Measurements from ENCODE around the gene AMPD3. TPM values are rescaled to one million over a fixed set of nuclear protein-coding genes. Genes with fewer than 3 reads are reported as not detected.

AMPD3 gene
- total RNA-seq, 2 donors from 2014 or later, result 7.9 to 9.7 TPM

- TF ChIP-seq CTCF (IDR thresholded peaks at IDR 0.05), result peak; percentile 62
- H3K27ac ChIP-seq, result peak overlapping the region; percentile 60
- H3K4me1 ChIP-seq, result peaks cover 4% of the 10 kb centered on the region
- intact Hi-C loops (cut with DNase I), result no loop called here
- no peaks in the 10 kb centered on the region for H3K36me3 ChIP-seq
- peak; percentile 80 for DNase-seq
- no peaks in the 10 kb centered on the region for H3K27me3 ChIP-seq
- H3K9ac ChIP-seq (ENCODE audit: low read depth in 2 of 2, low read length in 2 of 2), result peak overlapping the region; percentile 70 to 87
- H3K4me3 ChIP-seq, result peak overlapping the region; percentile 53
- H3K9me3 ChIP-seq, result no peaks in the 10 kb centered on the region
These were observed 4.3 kb upstream of the AMPD3 start for GRCh38 chr11:10450462-10451425.

GRCh38 chr11:10451426-10452116 is 3.5 kb upstream of the AMPD3 start:
- H3K4me3 ChIP-seq, result peak overlapping the region; percentile 53

GRCh38 chr11:10452211-10452767 is 2.8 kb upstream of the AMPD3 start:
- Histone ChIP-seq H3K9ac (ENCODE audit: low read depth in 2 of 2, low read length in 2 of 2) (no peak overlapping the region), H3K9me3 (no peaks in the 10 kb centered on the region), H3K27me3 (no peaks in the 10 kb centered on the region), H3K4me3 (no peak overlapping the region), H3K4me1 (peaks cover 4% of the 10 kb centered on the region), H3K36me3 (no peaks in the 10 kb centered on the region), H3K27ac (no peak overlapping the region)
- peak; percentile 34 for DNase-seq
- intact Hi-C loops (cut with DNase I), result no loop called here
- TF ChIP-seq CTCF (IDR thresholded peaks at IDR 0.05), result no peak

More at GRCh38 chr11:10451426-10452116, 3.5 kb upstream of the AMPD3 start:
- no peak for TF ChIP-seq CTCF (IDR thresholded peaks at IDR 0.05)
- intact Hi-C loops (cut with DNase I), result no loop called here
- Histone ChIP-seq H3K27ac (no peak overlapping the region), H3K27me3 (no peaks in the 10 kb centered on the region), H3K36me3 (no peaks in the 10 kb centered on the region), H3K4me1 (peaks cover 4% of the 10 kb centered on the region), H3K9me3 (no peaks in the 10 kb centered on the region), H3K9ac (ENCODE audit: low read depth in 2 of 2, low read length in 2 of 2) (peak overlapping the region; percentile 70 to 87)
- DNase-seq, result no peak

- Histone ChIP-seq H3K4me3 (no peak overlapping the region), H3K27me3 (no peaks in the 10 kb centered on the region), H3K9me3 (no peaks in the 10 kb centered on the region), H3K4me1 (peaks cover 4% of the 10 kb centered on the region), H3K27ac (no peak overlapping the region), H3K9ac (ENCODE audit: low read depth in 2 of 2, low read length in 2 of 2) (no peak overlapping the region), H3K36me3 (no peaks in the 10 kb centered on the region)
- no peak for TF ChIP-seq CTCF (IDR thresholded peaks at IDR 0.05)
- no peak for DNase-seq
- intact Hi-C loops (cut with DNase I), result no loop called here
These were observed 1.8 kb upstream of the AMPD3 start for GRCh38 chr11:10453261-10453660.
